Fibroblast of mammary gland (primary cell): ENCODE measurements around the gene RPUSD3.
A peak's percentile ranks its signal among the peaks of the same experiment; 100 is the strongest.

ENCODE experiments used
- DNase-seq: peaks from one replicate; pipeline ENCODE4 v3.0.0-alpha.2; 2010; ENCODE audit warnings: low read depth
- H3K4me3 ChIP-seq: 2 replicates; pipeline ENCODE4 v1.5.1; 2011; ENCODE audit warnings: low read depth, mild to moderate bottlenecking, low read length, moderate library complexity; ENCODE audit not compliant: control insufficient read depth
- TF ChIP-seq, protein P1 (sequence below): conservative IDR thresholded peaks from 2 replicates; pipeline ENCODE4 v1.5.1; 2011; ENCODE audit warnings: low read depth, low read length, inconsistent platforms; ENCODE audit not compliant: control insufficient read depth, insufficient read depth

RPUSD3 gene

DNA sequence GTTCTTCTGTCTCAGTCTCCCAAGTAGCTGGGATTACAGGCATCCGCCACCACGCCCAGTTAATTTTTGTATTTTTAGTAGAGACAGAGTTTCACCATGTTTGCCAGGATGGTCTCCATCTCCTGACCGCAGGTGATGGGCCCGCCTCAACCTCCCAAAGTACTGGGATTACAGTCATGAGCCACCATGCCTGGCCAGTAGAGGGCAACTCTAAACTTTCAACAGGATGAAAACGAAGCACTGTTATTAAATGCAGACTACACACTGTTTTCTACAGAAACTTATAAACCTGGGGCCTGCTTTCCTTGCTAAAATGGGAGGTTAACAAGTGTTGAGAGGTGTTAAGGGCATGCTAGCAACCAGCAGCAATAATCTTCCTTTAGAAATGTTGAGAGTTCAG is 43.3 kb downstream of the RPUSD3 start:
- TF ChIP-seq, protein P1, sequence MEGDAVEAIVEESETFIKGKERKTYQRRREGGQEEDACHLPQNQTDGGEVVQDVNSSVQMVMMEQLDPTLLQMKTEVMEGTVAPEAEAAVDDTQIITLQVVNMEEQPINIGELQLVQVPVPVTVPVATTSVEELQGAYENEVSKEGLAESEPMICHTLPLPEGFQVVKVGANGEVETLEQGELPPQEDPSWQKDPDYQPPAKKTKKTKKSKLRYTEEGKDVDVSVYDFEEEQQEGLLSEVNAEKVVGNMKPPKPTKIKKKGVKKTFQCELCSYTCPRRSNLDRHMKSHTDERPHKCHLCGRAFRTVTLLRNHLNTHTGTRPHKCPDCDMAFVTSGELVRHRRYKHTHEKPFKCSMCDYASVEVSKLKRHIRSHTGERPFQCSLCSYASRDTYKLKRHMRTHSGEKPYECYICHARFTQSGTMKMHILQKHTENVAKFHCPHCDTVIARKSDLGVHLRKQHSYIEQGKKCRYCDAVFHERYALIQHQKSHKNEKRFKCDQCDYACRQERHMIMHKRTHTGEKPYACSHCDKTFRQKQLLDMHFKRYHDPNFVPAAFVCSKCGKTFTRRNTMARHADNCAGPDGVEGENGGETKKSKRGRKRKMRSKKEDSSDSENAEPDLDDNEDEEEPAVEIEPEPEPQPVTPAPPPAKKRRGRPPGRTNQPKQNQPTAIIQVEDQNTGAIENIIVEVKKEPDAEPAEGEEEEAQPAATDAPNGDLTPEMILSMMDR, result peak; percentile 20
- no peak for DNase-seq
- no peak overlapping the region for H3K4me3 ChIP-seq

DNA sequence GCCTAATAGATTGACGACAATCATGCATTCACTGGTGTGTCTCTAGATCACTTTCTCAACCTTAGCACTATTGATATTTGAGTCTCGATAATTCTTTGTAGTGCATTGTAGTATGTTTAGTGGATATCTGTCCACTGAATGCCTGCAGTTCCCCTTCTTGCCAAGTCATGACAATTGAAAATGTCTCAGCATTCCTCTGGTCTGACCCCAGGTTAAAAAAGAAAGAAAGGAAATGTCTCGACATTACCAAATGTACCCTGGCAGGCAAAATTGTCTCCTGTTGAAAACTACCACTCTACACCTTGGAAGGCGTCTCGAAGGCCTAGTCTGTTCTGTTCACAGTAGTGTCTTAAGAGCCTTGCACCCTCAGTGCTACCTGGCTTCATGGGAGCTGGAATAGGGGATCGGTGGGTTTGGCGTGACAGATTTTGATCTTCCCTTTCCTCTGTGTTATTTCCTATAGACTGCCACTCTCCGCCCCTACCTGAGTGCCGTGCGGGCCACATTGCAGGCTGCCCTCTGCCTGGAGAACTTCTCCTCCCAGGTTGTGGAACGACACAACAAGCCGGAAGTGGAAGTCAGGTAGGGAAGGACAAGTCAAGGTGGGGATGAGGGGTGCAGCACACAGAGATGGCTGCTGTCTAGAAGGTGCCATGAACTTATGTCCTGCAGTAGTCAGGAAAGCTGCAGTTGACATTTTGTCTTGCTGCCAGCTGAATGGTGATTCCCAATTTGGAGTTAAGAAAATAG is 46.4 kb downstream of the RPUSD3 start:
- TF ChIP-seq, protein P1, result no peak
- DNase-seq, result no peak

DNA sequence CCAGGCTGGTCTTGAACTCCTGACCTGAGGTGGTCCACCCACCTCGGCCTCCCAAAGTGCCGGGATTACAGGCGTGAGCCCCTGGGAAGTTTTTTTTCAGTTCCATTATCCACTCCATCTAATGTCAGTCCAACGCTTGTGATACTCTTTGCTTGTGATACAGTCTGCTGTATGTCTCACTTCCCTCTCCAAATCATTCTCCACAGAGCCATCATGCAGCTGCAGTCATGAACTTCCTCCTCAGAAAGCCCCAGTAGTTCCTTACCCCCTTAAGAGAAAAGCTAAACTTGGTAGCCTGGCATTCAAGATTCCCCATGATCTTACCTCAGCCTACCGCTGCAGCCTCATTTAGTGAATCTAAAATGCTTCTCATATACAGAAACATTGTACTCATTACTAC is 48.6 kb downstream of the RPUSD3 start:
- H3K4me3 ChIP-seq, result no peak overlapping the region
- TF ChIP-seq, protein P1, result no peak
- no peak for DNase-seq

More for the DNA sequence above, 46.4 kb downstream of the RPUSD3 start:
- no peak overlapping the region for H3K4me3 ChIP-seq

DNA sequence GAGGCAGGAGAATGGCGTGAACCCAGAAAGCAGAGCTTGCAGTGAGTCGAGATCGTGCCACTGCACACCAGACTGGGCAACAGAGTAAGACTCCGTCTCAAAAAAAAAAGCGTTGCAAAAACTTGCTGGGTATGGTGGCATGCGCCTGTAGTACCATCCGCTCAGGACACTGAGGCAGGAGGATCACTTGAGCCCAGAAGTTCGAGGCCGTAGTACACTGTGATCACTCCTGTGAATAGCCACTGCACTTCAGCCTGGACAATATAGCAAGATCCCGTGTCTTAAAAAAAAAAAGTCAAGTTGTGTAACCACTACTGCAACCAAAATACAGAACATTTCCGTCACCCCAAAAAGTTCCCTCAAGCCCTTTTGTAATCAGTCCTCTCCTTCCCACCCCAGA is 49.4 kb downstream of the RPUSD3 start:
- H3K4me3 ChIP-seq, result no peak overlapping the region
- TF ChIP-seq, protein P1, result no peak
- no peak for DNase-seq

DNA sequence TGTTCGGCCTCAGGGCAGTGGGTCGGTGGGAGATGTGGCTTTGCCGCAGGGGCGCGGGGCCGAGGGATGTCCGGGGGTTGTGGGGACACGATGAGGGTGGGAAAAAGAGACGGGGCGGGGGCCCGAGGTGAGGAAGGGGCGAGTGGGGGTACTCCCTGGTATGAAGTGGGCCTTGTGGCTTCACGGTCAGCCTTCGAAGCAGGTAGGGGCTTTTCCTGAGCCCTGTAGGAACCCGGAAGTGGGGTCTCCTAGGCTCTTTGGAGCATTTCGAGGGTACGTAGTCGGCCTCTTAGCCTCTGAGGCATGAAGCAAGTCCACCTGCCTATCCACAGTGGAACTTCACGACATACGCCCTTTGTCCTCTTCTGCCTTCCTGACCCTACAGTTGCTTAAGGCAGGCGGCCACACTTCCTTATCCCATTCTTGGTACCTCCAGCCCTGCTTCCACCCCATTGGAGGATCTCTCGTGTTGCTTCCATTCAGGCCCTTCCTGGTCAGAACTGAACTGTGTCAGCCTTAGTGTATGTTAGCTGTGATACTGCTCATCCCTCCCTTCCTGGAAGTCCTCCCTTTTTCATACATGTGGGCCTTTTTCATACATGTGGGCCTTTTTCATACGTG is 50.5 kb downstream of the RPUSD3 start:
- peak overlapping the region; percentile 98 for H3K4me3 ChIP-seq
- DNase-seq, result peak; percentile 51
- TF ChIP-seq, protein P1, result no peak

DNA sequence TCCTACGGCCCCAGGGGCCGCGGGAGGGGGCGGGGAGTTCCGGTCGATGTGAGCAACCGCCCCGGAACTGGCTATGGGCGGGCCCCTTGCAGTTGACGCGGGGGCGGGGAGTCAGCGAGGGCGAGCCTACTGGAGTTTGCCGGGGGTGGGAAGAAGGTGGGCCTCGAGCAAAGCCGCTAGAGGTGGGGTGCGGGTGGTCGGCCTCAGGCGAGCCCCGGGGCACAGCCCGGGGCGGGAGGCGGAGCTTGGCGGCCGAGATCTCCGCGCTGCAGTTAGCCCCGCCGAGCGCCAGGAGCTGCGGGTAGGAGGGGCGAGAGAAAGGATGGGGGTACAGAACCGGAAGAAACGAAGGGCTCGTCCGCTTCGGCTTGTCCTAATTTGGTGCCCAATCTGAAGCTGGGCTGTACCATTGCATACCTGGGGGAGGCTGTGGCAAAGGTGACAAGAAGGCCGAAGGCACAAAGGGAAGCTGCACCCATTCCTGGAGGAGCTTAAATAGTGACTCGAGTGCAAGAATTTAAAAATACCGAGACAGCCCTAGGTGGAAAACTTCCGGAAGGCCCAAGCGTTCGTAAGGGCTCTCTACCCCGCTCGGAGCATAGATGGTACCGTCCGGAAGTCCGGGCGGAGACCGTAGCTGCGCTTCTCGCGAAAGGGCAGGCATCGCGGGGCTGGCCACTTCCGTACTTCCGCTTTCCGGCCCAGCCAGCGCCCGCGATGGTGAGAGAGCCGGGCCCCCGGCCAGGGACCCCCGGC is 51.2 kb downstream of the RPUSD3 start, which contains the start of the genes ARPC4 and TADA3:
ARPC4 (plus strand) TSS at position 678 of the 756 bp plus-strand sequence; CDS start at position 718, 40 bp downstream.
TADA3 (minus strand) TSS at position 69 of the 756 bp plus-strand sequence. CDS start 1,007 bp downstream, outside the sequence.
- DNase-seq, result peak; percentile 95
- peak within 1 kb of the TSS; percentile 98 for H3K4me3 ChIP-seq
- TF ChIP-seq, protein P1, result no peak
